Measurements from ENCODE around the gene TMC7.
"Not testable (repeated sequence)": the region's sequence is repeated elsewhere in the genome, so short reads cannot be mapped to it uniquely, and the experiment has no call there.

Gene TMC7

GRCh38 chr16:18984435-18985005 is 786 bp downstream of the TMC7 start:
- FAIRE-seq, result no peak

- FAIRE-seq, result not testable (repeated sequence)
These were observed 1.5 kb downstream of the TMC7 start for GRCh38 chr16:18985256-18985655.

- not testable (repeated sequence) for FAIRE-seq
These were observed 8.0 kb downstream of the TMC7 start for GRCh38 chr16:18991731-18992130.

- not testable (repeated sequence) for FAIRE-seq
These were observed 9.8 kb downstream of the TMC7 start for GRCh38 chr16:18993531-18993930.

- not testable (repeated sequence) for FAIRE-seq
These were observed 10.4 kb downstream of the TMC7 start for GRCh38 chr16:18994181-18994580.

GRCh38 chr16:18995406-18995805 is 11.7 kb downstream of the TMC7 start:
- not testable (repeated sequence) for FAIRE-seq

GRCh38 chr16:18996536-18996935 is 12.8 kb downstream of the TMC7 start:
- FAIRE-seq, result not testable (repeated sequence)

- FAIRE-seq, result not testable (repeated sequence)
These were observed 13.3 kb downstream of the TMC7 start for GRCh38 chr16:18997001-18997400.

- FAIRE-seq, result no peak
These were observed 15.3 kb downstream of the TMC7 start for GRCh38 chr16:18999045-18999393.

- no peak for FAIRE-seq
These were observed 18.1 kb downstream of the TMC7 start for GRCh38 chr16:19001788-19002187.

GRCh38 chr16:19003935-19004334 is 20.2 kb downstream of the TMC7 start:
- no peak for FAIRE-seq

- FAIRE-seq, result no peak
These were observed 22.1 kb downstream of the TMC7 start for GRCh38 chr16:19005561-19006445.

GRCh38 chr16:19006446-19007315 is 22.9 kb downstream of the TMC7 start:
- no peak for FAIRE-seq

GRCh38 chr16:19008245-19009169 is 24.8 kb downstream of the TMC7 start:
- no peak for FAIRE-seq

GRCh38 chr16:19011169-19011731 is 27.5 kb downstream of the TMC7 start:
- no peak for FAIRE-seq

- no peak for FAIRE-seq
These were observed 30.7 kb downstream of the TMC7 start for GRCh38 chr16:19014461-19014860.

- FAIRE-seq, result peak; percentile 61
These were observed 33.4 kb downstream of the TMC7 start for GRCh38 chr16:19017179-19017578.

GRCh38 chr16:19020689-19021088 is 37.0 kb downstream of the TMC7 start:
- FAIRE-seq, result no peak

GRCh38 chr16:19021747-19022146 is 38.0 kb downstream of the TMC7 start:
- FAIRE-seq, result no peak

GRCh38 chr16:19027416-19027815 is 43.7 kb downstream of the TMC7 start:
- FAIRE-seq, result no peak

GRCh38 chr16:19029980-19030379 is 46.2 kb downstream of the TMC7 start:
- FAIRE-seq, result no peak

- FAIRE-seq, result no peak
These were observed 48.0 kb downstream of the TMC7 start for GRCh38 chr16:19031738-19032137.

All from colon (tissue), 2 donors.